HepG2 (cell line): ENCODE data around the gene LAMA5. TPM values are rescaled to one million over a fixed set of nuclear protein-coding genes. Genes with fewer than 3 reads are reported as not detected.

Experiments used
- ATAC-seq: fragments of 200-7000 bp; cut with Tn5 transposase; 3 replicates; pipeline ENCODE4 v1.9.1; 2020; ENCODE audit warnings: mild to moderate bottlenecking, moderate library complexity
- BruUV-seq: library from RNA; stranded (reverse); fragments of 400-500 nt; replicated peaks from 2 replicates; lab custom pipeline; 2021; lab: Mats Ljungman, UMichigan
- CTCF ChIA-PET: fragments of 300-600 bp; formaldehyde crosslinking; extraction: SDS; loops from one replicate; lab custom pipeline; 2021; ENCODE audit warnings: low total read pairs, inconsistent platforms, low intra/inter-chr PET ratio; lab: Yijun Ruan, JAX
- POLR2A ChIA-PET: fragments of 350-600 bp; sonication (Branson Sonifier 250); formaldehyde crosslinking; loops from one replicate; lab custom pipeline; 2020; ENCODE audit warnings: antibody characterized with exemption, inconsistent platforms; lab: Yijun Ruan, JAX
- DNase-seq: peaks from one replicate; pipeline ENCODE4 v3.0.0-alpha.2; 2015; ENCODE audit warnings: low spot score
- FAIRE-seq: peaks from 3 replicates; lab custom pipeline; 2011; peaks lifted over from hg19 to GRCh38; lab: Jason Lieb, UNC
- H2AFZ ChIP-seq: one replicate; pipeline ENCODE4 v1.6.1; 2011; ENCODE audit warnings: low read length, inconsistent platforms
- H3K27ac ChIP-seq: fragments of 300-600 bp; 3 replicates; pipeline ENCODE4 v1.8.0; 2011; ENCODE audit warnings: mixed run types, mild to moderate bottlenecking, mixed read lengths, low read length, inconsistent platforms; ENCODE audit not compliant: insufficient read depth; ENCODE audit errors: extremely low read length
- H3K27me3 ChIP-seq, 2 experiments: fragments of 200-600 bp in 1 of 2; 2 replicates in 1 of 2; 3 replicates in 1 of 2; pipeline versions ENCODE4 v1.6.0 to v1.8.0; 2011; ENCODE audit warnings: low read length in 2 of 2, mild to moderate bottlenecking in 2 of 2, moderate library complexity in 2 of 2, inconsistent platforms in 1 of 2; ENCODE audit not compliant: insufficient read depth in 2 of 2, control insufficient read depth in 1 of 2
- H3K36me3 ChIP-seq, 2 experiments: fragments of 200-600 bp in 1 of 2; replicated peaks in 1 of 2; 2 replicates in 1 of 2; 3 replicates in 1 of 2; pipeline versions ENCODE4 v1.5.1 to v1.8.0; 2011; ENCODE audit warnings: low read length in 2 of 2, inconsistent platforms in 1 of 2; ENCODE audit not compliant: insufficient read depth in 2 of 2, control insufficient read depth in 1 of 2
- H3K4me1 ChIP-seq: 2 replicates; pipeline ENCODE4 v1.5.1; 2012; ENCODE audit warnings: low read length, inconsistent platforms; ENCODE audit not compliant: insufficient read depth
- H3K4me2 ChIP-seq: 2 replicates; pipeline ENCODE4 v1.6.0; 2011; ENCODE audit warnings: low read depth, low read length, inconsistent platforms
- H3K4me3 ChIP-seq, 3 experiments: fragments of 200-600 bp in 1 of 3; sonication (generic), shearing (Covaris generic) in 1 of 3; replicated peaks in 1 of 3; 2 replicates each; pipeline ENCODE4 v1.5.1; 2011 to 2016; ENCODE audit warnings: low read length in 3 of 3, inconsistent platforms in 2 of 3, low read depth in 2 of 3, mild to moderate bottlenecking in 2 of 3, control low read depth in 1 of 3, mixed read lengths in 1 of 3; ENCODE audit not compliant: insufficient read depth in 1 of 3
- H3K79me2 ChIP-seq: one replicate; pipeline ENCODE4 v1.6.1; 2011; ENCODE audit warnings: low read length, inconsistent platforms; ENCODE audit not compliant: insufficient read depth
- H3K9ac ChIP-seq: 2 replicates; pipeline ENCODE4 v1.6.0; 2011; ENCODE audit warnings: mild to moderate bottlenecking, low read depth, low read length, inconsistent platforms; ENCODE audit not compliant: insufficient read depth
- H3K9me3 ChIP-seq: 2 replicates; pipeline ENCODE4 v1.5.1; 2012; ENCODE audit warnings: mild to moderate bottlenecking, low read length
- H4K20me1 ChIP-seq: 2 replicates; pipeline ENCODE4 v1.6.0; 2011; ENCODE audit warnings: inconsistent platforms, mild to moderate bottlenecking, low read length, moderate library complexity; ENCODE audit not compliant: insufficient read depth
- AGO1 ChIP-seq: fragments of 200-400 bp; formaldehyde crosslinking; IDR thresholded peaks from 2 replicates; pipeline ENCODE4 v1.6.1; 2017; ENCODE audit warnings: mild to moderate bottlenecking, low read depth, low read length, moderate library complexity; ENCODE audit not compliant: poor library complexity, severe bottlenecking
- KDM5B ChIP-seq: sonication (generic); formaldehyde crosslinking; IDR thresholded peaks from 2 replicates; pipeline ENCODE4 v1.4.0; 2020; ENCODE audit warnings: missing genetic modification reagents, mild to moderate bottlenecking, borderline replicate concordance
- NR2F6 ChIP-seq, 2 experiments: IDR thresholded peaks; 2 replicates each; pipeline ENCODE4 v1.6.1; 2016; ENCODE audit warnings: antibody characterized with exemption in 1 of 2, mild to moderate bottlenecking in 1 of 2
- PITX1 ChIP-seq: sonication (generic); formaldehyde crosslinking; IDR thresholded peaks from 2 replicates; pipeline ENCODE4 v1.5.1; 2020; ENCODE audit warnings: mild to moderate bottlenecking, missing genetic modification reagents
- ZNF180 ChIP-seq: sonication (generic); formaldehyde crosslinking; IDR thresholded peaks from 2 replicates; pipeline ENCODE4 v1.4.0; 2020; ENCODE audit warnings: low read depth, missing genetic modification reagents, borderline replicate concordance
- ZNF367 ChIP-seq: sonication (generic); formaldehyde crosslinking; IDR thresholded peaks from 2 replicates; pipeline ENCODE4 v1.4.0; 2020; ENCODE audit warnings: missing genetic modification reagents, borderline replicate concordance
- ZNF501 ChIP-seq: sonication (generic); formaldehyde crosslinking; IDR thresholded peaks from 2 replicates; pipeline ENCODE4 v1.5.1; 2020; ENCODE audit warnings: mild to moderate bottlenecking, moderate library complexity, missing genetic modification reagents
- whole genome bisulfite sequencing: methylation state at CpG from one replicate; pipeline ENCODE4 v1.1.6; 2017; ENCODE audit warnings: low lambda C conversion rate; 5-methylcytosine and 5-hydroxymethylcytosine counted together
- in situ Hi-C: cut with HindIII; loops from 2 replicates; pipeline ENCODE4 v1.10.0; 2017; ENCODE audit warnings: low pct_unique_long_range_greater_than_20kb; ENCODE audit not compliant: extremely low pct_ligation_motif_present
- intact Hi-C: fragments of 100-400 bp; cut with micrococcal nuclease; formaldehyde crosslinking; loops from one replicate; pipeline ENCODE4 v1.10.0; 2022; ENCODE audit not compliant: unreplicated experiment
- polyA plus RNA-seq, 8 experiments: library from polyadenylated mRNA; depleted of rRNA in 3 of 8; stranded (reverse) in 7 of 8; unstranded in 1 of 8; fragments of >200 nt; fragmentation: Illumina TruSeq in 4 of 8; extraction: Trizol in 4 of 8; gene quantifications; 2 replicates each; pipeline versions ENCODE4 v1.2.1 to v1.2.3, GENCODE V29; 2011 to 2016; ENCODE audit warnings: low read depth in 4 of 8, missing spikeins in 1 of 8, mixed read lengths in 1 of 8; ENCODE audit not compliant: insufficient read depth in 1 of 8
- total RNA-seq, 5 experiments: library from RNA; depleted of rRNA; stranded (reverse); fragments of >200 nt; fragmentation: Illumina TruSeq; extraction: Trizol; gene quantifications; 2 replicates each; pipeline ENCODE4 v1.2.3, GENCODE V29; 2016; ENCODE audit warnings: low read depth in 1 of 5
- TF ChIP-seq, protein P1 (sequence below): sonication (generic); formaldehyde crosslinking; IDR thresholded peaks from 2 replicates; pipeline ENCODE4 v1.8.0; 2023; ENCODE audit warnings: mild to moderate bottlenecking, missing genetic modification reagents
- TF ChIP-seq, protein P2 (sequence below): IDR thresholded peaks from 2 replicates; pipeline ENCODE4 v1.6.1; 2016; ENCODE audit warnings: missing biosample characterization, missing genetic modification reagents, low read depth
- TF ChIP-seq, protein P3 (sequence below): sonication (generic); formaldehyde crosslinking; IDR thresholded peaks from 2 replicates; pipeline ENCODE4 v1.4.0; 2020; ENCODE audit warnings: missing genetic modification reagents, borderline replicate concordance

The LAMA5 gene
- total and polyA plus RNA-seq, 2 of the 13 experiments (the other 11 are each of a cell fraction or from before 2014, with no cell fraction given), result 21.0 to 44.7 TPM

DNA sequence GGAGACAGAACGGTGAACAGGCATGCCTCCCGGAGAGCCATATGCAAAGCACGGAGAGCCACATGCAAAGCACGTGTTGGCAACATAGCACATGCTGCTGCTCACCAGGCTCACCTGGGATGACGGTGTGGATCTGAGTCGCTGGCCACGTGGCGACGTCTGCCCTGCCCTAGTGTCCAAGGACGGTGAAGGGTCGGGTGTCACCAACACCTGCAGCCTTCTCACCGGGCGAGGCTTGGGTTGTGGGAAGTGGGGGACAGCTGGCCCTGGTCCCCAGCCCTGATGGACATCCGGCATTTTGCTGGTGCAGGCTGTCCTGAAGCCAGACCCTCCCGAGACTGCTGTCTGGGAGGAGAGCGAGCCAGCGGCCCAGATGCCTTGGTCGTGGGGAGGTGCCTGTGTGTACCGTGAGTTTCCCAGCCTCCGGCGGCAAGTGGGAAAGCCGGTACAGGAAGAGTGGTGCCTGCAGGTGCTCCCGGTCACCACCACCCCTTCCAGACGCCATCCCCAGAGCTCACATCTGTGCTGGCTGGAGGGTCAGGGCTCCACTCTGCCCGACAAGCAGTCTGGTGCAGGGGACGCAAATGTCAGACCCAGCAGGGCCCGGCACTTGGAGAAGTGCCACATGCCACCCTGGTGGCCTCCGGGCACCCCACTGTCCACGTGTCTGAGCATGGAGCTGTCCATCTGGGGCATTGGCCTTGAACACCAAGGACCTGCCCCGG is 70.2 kb downstream of the LAMA5 start (continued):
- no peak for TF ChIP-seq ZNF501 (CRISPR knock-in tag)
- TF ChIP-seq NR2F6 (IDR thresholded peaks at IDR 0.05), result no peak
- no peak for TF ChIP-seq NR2F6 (CRISPR knock-in tag; IDR thresholded peaks at IDR 0.05)
- TF ChIP-seq, protein P1, sequence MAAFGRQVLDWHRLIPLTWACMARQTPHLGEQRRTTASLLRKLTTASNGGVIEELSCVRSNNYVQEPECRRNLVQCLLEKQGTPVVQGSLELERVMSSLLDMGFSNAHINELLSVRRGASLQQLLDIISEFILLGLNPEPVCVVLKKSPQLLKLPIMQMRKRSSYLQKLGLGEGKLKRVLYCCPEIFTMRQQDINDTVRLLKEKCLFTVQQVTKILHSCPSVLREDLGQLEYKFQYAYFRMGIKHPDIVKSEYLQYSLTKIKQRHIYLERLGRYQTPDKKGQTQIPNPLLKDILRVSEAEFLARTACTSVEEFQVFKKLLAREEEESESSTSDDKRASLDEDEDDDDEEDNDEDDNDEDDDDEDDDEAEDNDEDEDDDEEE (CRISPR knock-in tag), result no peak
- TF ChIP-seq, protein P2, sequence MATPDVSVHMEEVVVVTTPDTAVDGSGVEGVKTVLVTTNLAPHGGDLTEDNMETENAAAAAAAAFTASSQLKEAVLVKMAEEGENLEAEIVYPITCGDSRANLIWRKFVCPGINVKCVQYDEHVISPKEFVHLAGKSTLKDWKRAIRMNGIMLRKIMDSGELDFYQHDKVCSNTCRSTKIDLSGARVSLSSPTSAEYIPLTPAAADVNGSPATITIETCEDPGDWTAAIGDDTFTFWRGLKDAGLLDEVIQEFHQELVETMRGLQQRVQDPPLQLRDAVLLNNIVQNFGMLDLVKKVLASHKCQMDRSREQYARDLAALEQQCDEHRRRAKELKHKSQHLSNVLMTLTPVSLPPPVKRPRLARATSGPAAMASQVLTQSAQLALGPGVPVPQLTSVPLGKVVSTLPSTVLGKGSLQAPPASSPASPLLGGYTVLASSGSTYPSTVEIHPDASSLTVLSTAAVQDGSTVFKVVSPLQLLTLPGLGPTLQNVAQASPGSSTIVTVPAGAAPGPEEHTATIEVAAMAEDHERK, result no peak
- TF ChIP-seq ZNF180 (CRISPR knock-in tag), result no peak
- peak; percentile 66; the same call in 1 of the 2 replicates for TF ChIP-seq KDM5B
- TF ChIP-seq ZNF367 (CRISPR knock-in tag), result no peak
- TF ChIP-seq AGO1, result peak; percentile 32
- 0 out of 2 replicates have a peak, but pooled peaks have one; percentile 15 for TF ChIP-seq PITX1 (CRISPR knock-in tag)

DNA sequence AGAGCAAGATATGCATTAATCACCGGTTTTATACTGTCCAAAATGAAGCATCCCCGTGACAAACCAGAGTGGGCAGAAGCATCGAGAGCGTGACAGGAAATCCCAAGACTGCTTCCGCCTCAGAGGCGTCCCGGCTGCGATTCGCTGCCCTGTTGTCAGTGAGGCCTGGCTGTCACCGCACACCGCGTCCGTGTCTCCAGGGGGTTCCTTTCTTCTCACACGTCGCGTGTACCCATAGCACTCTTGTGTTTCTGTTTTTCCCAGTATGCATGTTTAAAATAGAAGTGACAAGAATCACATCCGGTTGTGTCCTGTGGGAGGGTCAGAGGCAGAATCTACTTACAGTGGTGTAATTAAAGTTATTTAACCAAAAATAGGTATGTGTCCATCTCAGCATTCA is 72.6 kb downstream of the LAMA5 start:
- POLR2A ChIA-PET, result no interaction called here
- in situ Hi-C loops, result no loop called here
- CTCF ChIA-PET, result no interaction called here

More for the DNA sequence above, 72.6 kb downstream of the LAMA5 start:
- Histone ChIP-seq H3K9me3 (no peaks in the 10 kb centered on the region), H3K79me2 (no peaks in the 10 kb centered on the region), H3K27ac (no peak overlapping the region), H3K4me3 (no peak overlapping the region), H3K27me3 (no peaks in the 10 kb centered on the region), H3K4me1 (peaks cover 18% of the 10 kb centered on the region), H3K9ac (no peak overlapping the region), H4K20me1 (no peaks in the 10 kb centered on the region), H3K4me2 (no peak overlapping the region), H2AFZ (no peak overlapping the region), H3K36me3 (peaks cover 30 to 45% of the 10 kb centered on the region in 2 experiments)
- 97% methylated on average over 17 of the region's 17 CpGs for WGBS
- TF ChIP-seq, protein P3, sequence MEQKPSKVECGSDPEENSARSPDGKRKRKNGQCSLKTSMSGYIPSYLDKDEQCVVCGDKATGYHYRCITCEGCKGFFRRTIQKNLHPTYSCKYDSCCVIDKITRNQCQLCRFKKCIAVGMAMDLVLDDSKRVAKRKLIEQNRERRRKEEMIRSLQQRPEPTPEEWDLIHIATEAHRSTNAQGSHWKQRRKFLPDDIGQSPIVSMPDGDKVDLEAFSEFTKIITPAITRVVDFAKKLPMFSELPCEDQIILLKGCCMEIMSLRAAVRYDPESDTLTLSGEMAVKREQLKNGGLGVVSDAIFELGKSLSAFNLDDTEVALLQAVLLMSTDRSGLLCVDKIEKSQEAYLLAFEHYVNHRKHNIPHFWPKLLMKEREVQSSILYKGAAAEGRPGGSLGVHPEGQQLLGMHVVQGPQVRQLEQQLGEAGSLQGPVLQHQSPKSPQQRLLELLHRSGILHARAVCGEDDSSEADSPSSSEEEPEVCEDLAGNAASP (CRISPR knock-in tag), result no peak
- FAIRE-seq, result no peak
- DNase-seq, result no peak
- intact Hi-C loops, result no loop called here
- ATAC-seq, result no peak
- BruUV-seq, result TSS peak; percentile 62
